Right ventricle myocardium superior (tissue), 1 donor: ENCODE measurements around the gene HECTD1. TPM values are rescaled to one million over a fixed set of nuclear protein-coding genes. Genes with fewer than 3 reads are reported as not detected.
"Not testable (repeated sequence)": the region's sequence is repeated elsewhere in the genome, so short reads cannot be mapped to it uniquely, and the experiment has no call there.

ENCODE experiments used
- ATAC-seq: fragments of 200-7000 bp; cut with Tn5 transposase; one replicate; pipeline ENCODE4 v1.9.1; 2020; ENCODE audit warnings: mild to moderate bottlenecking; ENCODE audit not compliant: poor library complexity
- DNase-seq: peaks from one replicate; pipeline ENCODE4 v3.0.0-alpha.2; 2020
- intact Hi-C: fragments of 100-400 bp; cut with DNase I; formaldehyde crosslinking; loops from one replicate; pipeline ENCODE4 v1.11.2; 2022
- total RNA-seq: library from RNA; stranded (reverse); fragmentation: NEBNext Ultra II Directional; extraction: Animal tissue kit (Norgen Biotek cat#: 25700); gene quantifications from one replicate; pipeline ENCODE4 v1.2.1, GENCODE V29; 2021
- donor health status: DM: no; HTN: yes; CAD: no; lungs with severe emphysema.

Gene HECTD1
- total RNA-seq, 1 donor from 2014 or later, result 145 TPM

DNA sequence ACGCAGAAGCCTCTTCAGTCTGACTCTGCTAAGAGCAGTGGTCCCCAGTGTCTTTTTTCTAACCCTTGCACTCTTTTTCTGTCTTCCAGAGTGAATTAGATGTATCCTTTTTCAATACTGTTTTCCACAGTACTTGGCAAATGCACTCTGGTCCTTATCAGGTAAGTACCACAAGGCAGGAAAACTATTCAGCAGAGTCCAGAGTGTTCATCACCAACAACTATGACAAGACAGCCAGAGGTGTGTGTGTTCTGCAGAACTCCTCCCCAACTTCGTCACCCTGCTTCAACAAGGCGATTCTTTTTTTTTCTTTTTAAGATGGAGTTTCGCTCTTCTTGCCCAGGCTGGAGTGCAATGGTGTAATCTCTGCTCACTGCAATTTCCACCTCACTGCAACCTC lies 127.1 kb downstream of the HECTD1 start:
- DNase-seq (no peak), ATAC-seq (no peak)
- intact Hi-C loops, result no loop called here

DNA sequence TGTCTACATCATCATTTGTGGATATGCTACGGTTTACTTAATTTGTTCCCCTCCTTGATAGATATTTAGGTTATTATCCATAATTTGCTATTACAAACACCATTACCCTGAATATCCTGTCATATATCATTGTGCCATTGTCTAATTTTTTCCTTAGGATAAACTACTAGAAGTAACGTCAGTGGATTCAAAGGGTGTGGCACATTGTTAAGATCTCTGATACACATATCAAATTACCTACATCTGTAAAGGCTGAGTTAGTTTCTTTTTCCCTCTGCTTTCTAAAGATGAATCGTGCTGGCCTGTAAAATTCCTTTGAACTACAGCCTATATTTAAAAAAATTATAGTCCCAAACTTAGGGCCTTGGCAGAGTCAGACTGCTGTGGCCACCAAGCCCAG lies 127.5 kb downstream of the HECTD1 start:
- ATAC-seq (no peak), DNase-seq (no peak)
- intact Hi-C loops, result no loop called here

DNA sequence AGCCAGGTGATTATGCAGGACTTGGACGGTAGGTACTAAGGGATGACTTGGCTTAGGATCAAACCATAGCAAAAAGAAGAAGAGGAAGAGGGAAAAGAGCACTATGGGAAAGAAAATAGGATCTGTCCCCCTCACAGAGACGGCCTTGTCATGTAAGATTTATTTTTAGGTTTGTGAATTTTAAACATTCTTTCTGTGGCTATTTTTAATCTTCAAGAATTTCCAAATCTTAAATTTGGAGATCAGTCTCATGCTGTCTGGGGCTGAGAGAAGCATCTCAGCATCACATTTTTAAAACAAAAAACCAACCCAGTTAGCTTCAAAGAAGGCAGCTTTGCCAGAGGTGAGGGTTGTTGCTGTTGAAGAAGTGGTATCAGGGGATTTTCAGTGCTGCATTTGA lies 128.8 kb downstream of the HECTD1 start:
- intact Hi-C loops, result loop anchor here (2.0 kb wide), 1 partner anchor 98 kb away; no protein-coding TSS in a partner anchor
- no peak for ATAC-seq
- no peak for DNase-seq

- intact Hi-C loops, result no loop called here
- DNase-seq (no peak), ATAC-seq (no peak)
These were observed 132.4 kb downstream of the HECTD1 start for GRCh38 chr14:31075144-31075543.

- ATAC-seq (no peak), DNase-seq (no peak)
- intact Hi-C loops, result no loop called here
These were observed 136.4 kb downstream of the HECTD1 start for GRCh38 chr14:31071151-31071550.

GRCh38 chr14:31070431-31070830 lies 137.2 kb downstream of the HECTD1 start:
- intact Hi-C loops, result no loop called here
- ATAC-seq (no peak), DNase-seq (no peak)

DNA sequence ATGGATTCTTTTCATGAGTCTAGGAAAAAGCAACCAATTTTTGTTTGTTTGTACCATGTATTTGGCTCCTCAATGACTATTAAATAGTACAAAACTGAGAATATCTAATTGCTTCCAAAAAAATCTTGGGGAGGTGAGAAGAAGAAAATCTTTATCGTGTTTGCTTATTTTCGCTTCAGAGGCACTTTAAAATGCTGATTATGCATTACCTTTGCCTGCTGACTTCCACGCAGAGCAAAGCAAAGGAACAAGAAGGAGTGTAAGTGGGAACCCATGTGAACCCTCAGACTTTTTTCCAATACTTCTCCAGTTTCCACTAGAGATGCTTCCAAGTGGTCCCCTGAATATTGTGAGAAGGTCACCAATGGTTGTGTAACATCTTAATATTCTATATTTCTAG lies 138.2 kb downstream of the HECTD1 start:
- DNase-seq (no peak), ATAC-seq (no peak)
- intact Hi-C loops, result no loop called here

DNA sequence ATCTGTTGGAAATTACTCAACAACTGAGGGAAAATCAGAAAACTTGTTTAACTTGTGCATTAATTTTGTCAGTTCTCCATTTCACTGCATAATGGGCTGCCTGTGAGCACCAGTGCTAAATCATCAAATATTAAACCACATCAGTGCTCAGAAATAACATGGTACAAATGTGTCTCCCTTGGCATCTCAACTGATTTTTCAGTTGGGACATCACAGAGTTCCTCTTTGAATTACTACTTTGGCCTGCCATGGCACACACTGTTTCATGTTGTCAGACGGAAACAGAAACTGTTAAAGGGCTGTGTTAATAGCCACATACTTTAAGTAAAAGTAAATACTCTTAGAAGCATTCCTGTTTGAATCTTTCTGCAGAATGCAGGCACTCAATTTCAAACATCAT lies 139.4 kb downstream of the HECTD1 start:
- intact Hi-C loops, result no loop called here
- DNase-seq (no peak), ATAC-seq (peak; percentile 43)

DNA sequence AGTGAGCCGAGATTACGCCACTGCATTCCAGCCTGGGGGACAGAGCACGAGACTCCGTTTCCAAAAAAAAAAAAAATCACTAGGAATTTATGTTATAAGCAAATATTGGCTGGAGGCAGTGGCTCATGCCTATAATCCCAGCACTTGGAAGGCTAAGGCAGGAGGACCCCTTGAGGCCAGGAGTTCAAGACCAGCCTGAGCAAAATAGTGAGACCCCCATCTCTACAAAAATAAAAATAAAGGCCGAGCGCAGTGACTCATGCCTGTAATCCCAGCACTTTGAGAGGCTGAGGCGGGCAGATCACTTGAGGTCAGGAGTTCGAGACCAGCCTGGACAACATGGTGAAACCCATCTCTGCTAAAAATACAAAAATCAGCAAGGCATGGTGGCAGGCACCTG lies 144.7 kb downstream of the HECTD1 start:
- DNase-seq, ATAC-seq, intact Hi-C loops: not testable (repeated sequence)

GRCh38 chr14:31060253-31060875 lies 147.2 kb downstream of the HECTD1 start:
- intact Hi-C loops, result no loop called here
- ATAC-seq (no peak), DNase-seq (no peak)

DNA sequence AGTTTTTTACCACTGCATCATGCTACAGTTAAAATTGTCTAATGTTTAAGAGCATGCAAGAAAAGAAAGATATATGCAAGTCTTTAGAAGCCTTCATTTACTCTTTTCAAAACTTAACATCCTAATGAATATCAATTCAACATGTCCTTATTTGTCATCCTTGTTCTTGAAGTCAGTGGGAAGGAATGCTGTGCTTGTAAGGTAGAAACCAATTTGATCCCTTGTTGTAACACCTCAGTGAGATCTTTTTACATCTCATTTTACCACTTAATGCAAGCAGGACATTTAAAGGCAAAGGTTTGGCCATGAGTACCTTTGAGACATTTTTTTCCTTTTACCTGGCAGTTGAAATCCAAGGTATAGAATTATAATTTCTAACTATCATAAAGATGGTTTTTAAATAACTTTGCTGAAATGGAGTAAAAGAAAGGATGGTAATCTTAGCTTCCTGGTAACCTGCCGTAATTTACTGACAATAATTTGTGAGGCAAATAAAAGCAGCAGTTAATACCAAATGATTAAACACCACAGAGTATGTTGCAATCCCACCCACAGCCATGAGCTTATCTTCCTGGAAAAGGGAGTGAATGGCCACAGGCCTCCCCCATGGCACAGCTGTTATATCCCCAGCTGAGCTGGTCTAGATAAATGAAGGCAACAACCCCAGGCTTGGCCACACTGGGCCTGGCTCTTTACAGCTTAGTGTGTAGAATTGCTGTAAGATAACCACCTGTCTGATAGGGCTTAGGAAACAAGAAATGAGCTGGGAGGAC lies 148.3 kb downstream of the HECTD1 start:
- intact Hi-C loops, result no loop called here
- ATAC-seq, result peak; percentile 92
- DNase-seq, result peak; percentile 71

- no peak for DNase-seq
- no peak for ATAC-seq
- intact Hi-C loops, result no loop called here
These were observed 149.8 kb downstream of the HECTD1 start for GRCh38 chr14:31057701-31058364.

- intact Hi-C loops, result no loop called here
- DNase-seq (no peak), ATAC-seq (no peak)
These were observed 150.6 kb downstream of the HECTD1 start for GRCh38 chr14:31057035-31057434.

DNA sequence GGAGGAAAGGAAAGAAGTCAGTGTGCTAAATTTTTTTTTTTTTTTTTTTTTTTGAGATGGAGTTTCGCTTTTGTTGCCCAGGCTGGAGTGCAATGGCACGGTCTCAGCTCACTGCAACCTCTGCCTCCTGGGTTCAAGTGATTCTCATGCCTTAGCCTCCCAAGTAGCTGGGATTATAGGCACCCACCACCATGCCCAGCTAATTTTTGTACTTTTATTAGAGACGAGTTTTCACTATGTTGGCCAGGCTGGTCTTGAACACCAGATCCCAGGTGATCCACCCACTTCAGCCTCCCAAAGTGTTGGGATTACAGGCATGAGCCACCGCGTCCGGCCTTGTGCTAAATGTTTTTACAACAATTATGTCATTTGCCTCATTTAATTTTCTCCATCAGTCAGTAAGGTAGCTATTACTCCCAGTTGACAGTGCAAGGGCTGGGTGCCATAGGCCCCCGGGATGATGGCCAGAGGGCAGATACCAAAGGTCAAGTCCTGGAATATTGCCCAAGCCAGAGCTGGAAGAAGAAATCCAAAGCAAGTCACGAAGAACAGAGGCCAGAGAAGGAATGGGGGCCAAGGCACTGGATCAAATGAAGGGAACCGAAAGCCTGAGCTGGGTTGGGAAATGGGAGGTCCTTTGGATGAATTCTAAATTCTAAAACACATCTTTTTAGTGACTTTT lies 154.5 kb downstream of the HECTD1 start:
- peak; percentile 76 for ATAC-seq
- DNase-seq, result peak; percentile 89
- intact Hi-C loops, result not testable (repeated sequence)

DNA sequence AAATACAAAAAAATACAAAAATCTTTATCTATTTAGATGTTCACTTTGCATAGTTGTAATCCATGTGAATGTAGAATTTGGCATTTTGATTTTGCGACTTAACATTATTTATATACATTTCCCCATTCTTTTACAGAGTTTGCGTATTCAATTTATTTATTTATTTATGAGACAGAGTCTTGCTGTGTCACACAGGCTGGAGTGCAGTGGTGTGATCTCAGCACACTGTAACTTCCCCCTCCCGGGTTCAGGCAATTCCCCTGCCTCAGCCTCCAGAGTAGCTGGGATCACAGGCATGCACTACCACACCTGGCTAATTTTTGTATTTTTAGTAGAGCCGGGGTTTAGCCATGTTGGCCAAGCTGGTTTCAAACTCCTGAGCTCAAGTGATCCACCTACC lies 156.1 kb downstream of the HECTD1 start:
- no peak for DNase-seq
- intact Hi-C loops, result no loop called here

DNA sequence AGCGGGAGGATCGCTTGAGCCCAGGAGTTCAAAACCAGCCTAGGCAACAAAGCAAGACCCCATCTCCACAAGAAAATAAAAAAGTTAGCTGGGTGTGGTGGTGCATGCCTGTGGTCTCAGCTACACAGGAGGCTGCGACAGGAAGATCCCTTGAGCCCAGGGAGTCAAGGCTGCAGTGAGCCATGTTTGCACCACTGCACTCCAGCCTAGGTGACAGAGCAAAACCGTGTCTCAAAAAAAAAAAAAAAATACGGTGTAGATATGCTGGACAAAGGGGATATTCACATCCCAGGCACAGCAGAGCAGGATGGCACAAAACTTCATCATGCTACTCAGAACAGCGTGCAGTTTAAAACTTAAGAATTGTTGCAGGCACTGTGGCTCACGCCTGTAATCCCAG lies 156.6 kb downstream of the HECTD1 start:
- DNase-seq, result no peak
- intact Hi-C loops, result no loop called here
- ATAC-seq, result no peak

More for the DNA sequence above, 156.1 kb downstream of the HECTD1 start:
- no peak for ATAC-seq
